Body of pancreas (tissue), 2 donors: Measurements from ENCODE around the gene OSTM1. TPM values are rescaled to one million over a fixed set of nuclear protein-coding genes. Genes with fewer than 3 reads are reported as not detected.

Experiments used
- small RNA-seq: library from RNA; depleted of rRNA; stranded (forward); fragments of <200 nt; gene quantifications from one replicate; pipeline ENCODE3, GENCODE V24; 2016
- total RNA-seq, 2 donors: library from RNA; depleted of rRNA; stranded (reverse); fragments of >200 nt; gene quantifications; one replicate each; pipeline ENCODE4 v1.1.0, GENCODE V29; 2016

OSTM1 gene
- total RNA-seq, 2 donors from 2014 or later = 26.0 to 35.0 TPM

Small RNA genes lying within 50 kb of the gene (small RNA-seq; reads per million reads assigned to genes)
- gene RF00019 = not detected

Other genes with a start within 250 kb of the OSTM1 start
- 10 to 100 TPM; 73.4 to 97.9 TPM for gene SEC63, start 116.5 kb downstream of the OSTM1 start, total RNA-seq
- not detected for gene NR2E1, start 91.3 kb upstream of the OSTM1 start, total RNA-seq
- 10 to 100 TPM; 61.6 to 77.0 TPM for gene SNX3, start 186.3 kb upstream of the OSTM1 start, total RNA-seq
- gene AFG1L, start 220.3 kb upstream of the OSTM1 start, total RNA-seq = 1 to 10 TPM; 1.6 to 4.0 TPM